ENCODE results near the gene RBBP6. TPM values are rescaled to one million over a fixed set of nuclear protein-coding genes. Genes with fewer than 3 reads are reported as not detected.

Gene RBBP6
- total and polyA plus RNA-seq, 4 donors: 25.1 to 93.3 (median 37.0) TPM

DNA sequence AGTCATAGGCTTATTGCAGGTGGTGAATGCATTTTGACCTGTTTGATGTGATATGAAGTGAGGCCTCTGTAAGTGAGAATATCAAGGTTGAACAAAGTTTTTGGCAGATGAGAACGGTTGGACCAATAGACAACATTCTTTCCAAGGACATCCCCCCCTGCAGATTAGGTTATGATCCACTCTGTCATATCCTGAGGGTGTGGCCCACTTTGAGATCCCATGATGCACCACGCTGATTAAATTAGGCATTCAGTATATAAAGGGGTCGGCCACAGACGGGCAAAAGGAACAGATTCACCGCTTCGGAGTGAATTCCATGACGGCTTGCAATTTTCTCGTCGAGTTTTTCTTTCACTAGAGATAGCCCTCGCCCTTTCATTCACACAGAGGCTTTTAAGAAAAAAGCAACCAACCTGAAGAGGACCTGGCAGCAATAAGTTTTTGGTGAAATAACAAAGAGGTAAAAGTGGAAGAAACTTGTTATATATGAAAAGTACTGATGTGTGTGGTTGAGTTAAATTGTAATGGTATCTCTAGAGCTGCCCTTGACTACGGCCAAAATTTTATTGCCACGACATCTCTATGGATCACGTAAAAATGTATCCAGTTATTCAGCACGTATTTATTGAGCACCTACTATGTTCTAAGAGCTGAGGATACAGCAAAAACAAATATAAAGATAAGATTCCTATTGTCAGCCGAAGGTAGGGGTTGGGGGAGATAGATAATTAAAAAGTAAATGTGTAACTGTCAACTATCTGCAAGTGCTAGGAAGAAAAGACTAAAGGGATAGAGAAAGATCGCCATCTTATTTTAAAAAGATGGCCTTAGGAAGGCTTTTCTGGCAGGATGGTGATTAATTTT, 1.7 kb upstream of the RBBP6 start:
- Histone ChIP-seq H3K27ac (ENCODE audit: low read depth in 1 of 2, low read length in 1 of 2) (no peak overlapping the region), H3K36me3 (ENCODE audit: control insufficient read depth in 4 of 4, insufficient read depth in 4 of 4, low read length in 4 of 4) (peaks cover 0 to 6% (median 0%) of the 10 kb centered on the region in 4 donors), H3K4me1 (ENCODE audit: control insufficient read depth in 5 of 5, insufficient read depth in 5 of 5, low read length in 5 of 5) (peaks cover 0 to 16% (median 4%) of the 10 kb centered on the region in 5 donors), H3K9ac (ENCODE audit: insufficient read depth in 1 of 2, low read length in 2 of 2) (no peak overlapping the region), H3K27me3 (ENCODE audit: control insufficient read depth in 3 of 3, insufficient read depth in 3 of 3, low read length in 2 of 3) (no peaks in the 10 kb centered on the region), H3K4me3 (no peak overlapping the region), H3K9me3 (ENCODE audit: control insufficient read depth in 4 of 4, insufficient read depth in 3 of 4, low read length in 3 of 4) (no peaks in the 10 kb centered on the region)
- ATAC-seq (ENCODE audit: insufficient read depth, low FRiP score): no peak
- WGBS, 2 donors: 83 to 86% methylated on average over 16 of the region's 16 CpGs
- TF ChIP-seq, protein P1, sequence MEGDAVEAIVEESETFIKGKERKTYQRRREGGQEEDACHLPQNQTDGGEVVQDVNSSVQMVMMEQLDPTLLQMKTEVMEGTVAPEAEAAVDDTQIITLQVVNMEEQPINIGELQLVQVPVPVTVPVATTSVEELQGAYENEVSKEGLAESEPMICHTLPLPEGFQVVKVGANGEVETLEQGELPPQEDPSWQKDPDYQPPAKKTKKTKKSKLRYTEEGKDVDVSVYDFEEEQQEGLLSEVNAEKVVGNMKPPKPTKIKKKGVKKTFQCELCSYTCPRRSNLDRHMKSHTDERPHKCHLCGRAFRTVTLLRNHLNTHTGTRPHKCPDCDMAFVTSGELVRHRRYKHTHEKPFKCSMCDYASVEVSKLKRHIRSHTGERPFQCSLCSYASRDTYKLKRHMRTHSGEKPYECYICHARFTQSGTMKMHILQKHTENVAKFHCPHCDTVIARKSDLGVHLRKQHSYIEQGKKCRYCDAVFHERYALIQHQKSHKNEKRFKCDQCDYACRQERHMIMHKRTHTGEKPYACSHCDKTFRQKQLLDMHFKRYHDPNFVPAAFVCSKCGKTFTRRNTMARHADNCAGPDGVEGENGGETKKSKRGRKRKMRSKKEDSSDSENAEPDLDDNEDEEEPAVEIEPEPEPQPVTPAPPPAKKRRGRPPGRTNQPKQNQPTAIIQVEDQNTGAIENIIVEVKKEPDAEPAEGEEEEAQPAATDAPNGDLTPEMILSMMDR (IDR thresholded peaks at IDR 0.05; ENCODE audit: control extremely low read depth, extremely low read depth): no peak
- no peak for DNase-seq

- H3K27me3 ChIP-seq (ENCODE audit: control insufficient read depth in 3 of 3, insufficient read depth in 3 of 3, low read length in 2 of 3): no peaks in the 10 kb centered on the region
- TF ChIP-seq, protein P1 (IDR thresholded peaks at IDR 0.05; ENCODE audit: control extremely low read depth, extremely low read depth): no peak
- peak overlapping the region; percentile 53 for H3K4me3 ChIP-seq
- WGBS, 2 donors: 16 to 18% methylated on average over 11 of the region's 11 CpGs
- H3K9me3 ChIP-seq (ENCODE audit: control insufficient read depth in 4 of 4, insufficient read depth in 3 of 4, low read length in 3 of 4): no peaks in the 10 kb centered on the region
- peaks cover 0 to 6% (median 0%) of the 10 kb centered on the region in 4 donors for H3K36me3 ChIP-seq (ENCODE audit: control insufficient read depth in 4 of 4, insufficient read depth in 4 of 4, low read length in 4 of 4)
- peak overlapping the region; percentile 55 to 91 for H3K27ac ChIP-seq (ENCODE audit: low read depth in 1 of 2, low read length in 1 of 2)
- H3K4me1 ChIP-seq (ENCODE audit: control insufficient read depth in 5 of 5, insufficient read depth in 5 of 5, low read length in 5 of 5): peaks cover 0 to 27% (median 8%) of the 10 kb centered on the region in 5 donors
- H3K9ac ChIP-seq (ENCODE audit: insufficient read depth in 1 of 2, low read length in 2 of 2): peak overlapping the region in 1 of 2 donors; percentile 84
- peak; percentile 28 for ATAC-seq (ENCODE audit: insufficient read depth, low FRiP score)
- DNase-seq: no peak
Observed at GRCh38 chr16:24538756-24539294, 541 bp upstream of the RBBP6 start.

DNA sequence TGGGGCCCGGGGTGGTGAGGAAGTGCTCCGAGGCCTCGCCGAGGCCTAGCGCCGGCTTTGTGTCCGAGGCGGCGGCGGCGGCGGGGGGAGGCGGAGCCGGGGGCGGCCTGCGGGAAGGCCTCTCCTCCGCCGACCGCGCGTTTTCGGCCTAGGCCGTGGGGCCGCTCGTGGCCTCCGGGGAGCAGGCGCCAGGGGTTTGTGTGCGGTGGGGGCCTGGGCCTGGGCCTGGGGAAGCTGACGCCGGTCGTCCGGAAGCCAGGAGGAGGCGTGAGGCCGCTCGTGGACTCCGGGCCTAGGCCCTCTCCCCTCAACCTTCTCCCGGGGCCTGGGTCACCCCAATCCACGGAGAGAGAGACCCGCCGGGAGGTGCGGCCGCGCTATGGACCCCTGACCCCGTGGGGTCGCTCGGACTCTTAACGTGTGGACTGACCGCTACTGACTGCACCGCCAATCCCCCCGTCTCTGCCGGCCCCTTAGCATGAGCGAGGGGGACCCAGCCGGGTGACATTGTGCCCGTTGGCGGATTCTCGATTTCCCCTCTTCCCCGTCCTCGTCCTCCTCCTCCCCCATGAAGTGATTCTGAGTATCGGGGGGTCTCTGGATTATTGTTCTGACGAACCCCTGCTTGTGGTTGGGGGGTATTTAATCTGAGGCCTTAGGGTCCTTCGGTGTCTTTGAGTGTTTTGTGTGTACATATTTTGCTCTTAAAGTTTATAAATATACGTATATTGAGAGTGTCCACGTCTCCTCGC, 660 bp downstream of the RBBP6 start:
- Histone ChIP-seq H3K9ac (ENCODE audit: insufficient read depth in 1 of 2, low read length in 2 of 2) (peak overlapping the region; percentile 98), H3K9me3 (ENCODE audit: control insufficient read depth in 4 of 4, insufficient read depth in 3 of 4, low read length in 3 of 4) (no peaks in the 10 kb centered on the region), H3K36me3 (ENCODE audit: control insufficient read depth in 4 of 4, insufficient read depth in 4 of 4, low read length in 4 of 4) (peaks cover 0 to 6% (median under 1%) of the 10 kb centered on the region in 4 donors), H3K4me1 (ENCODE audit: control insufficient read depth in 5 of 5, insufficient read depth in 5 of 5, low read length in 5 of 5) (peaks cover 0 to 32% (median 13%) of the 10 kb centered on the region in 5 donors), H3K4me3 (peak overlapping the region; percentile 69), H3K27me3 (ENCODE audit: control insufficient read depth in 3 of 3, insufficient read depth in 3 of 3, low read length in 2 of 3) (no peaks in the 10 kb centered on the region), H3K27ac (ENCODE audit: low read depth in 1 of 2, low read length in 1 of 2) (peak overlapping the region; percentile 97 to 99)
- WGBS, 2 donors: 0 to 1% methylated on average over 31 to 64 of the region's 64 CpGs
- DNase-seq (peak; percentile 55 to 65 (median 63)), ATAC-seq (ENCODE audit: insufficient read depth, low FRiP score) (peak; percentile 54)
- TF ChIP-seq, protein P1 (IDR thresholded peaks at IDR 0.05; ENCODE audit: control extremely low read depth, extremely low read depth): no peak

All from lung (tissue), 12 donors.